ENCODE data around the gene SHD. TPM values are rescaled to one million over a fixed set of nuclear protein-coding genes. Genes with fewer than 3 reads are reported as not detected.
"Not testable (repeated sequence)": the region's sequence is repeated elsewhere in the genome, so short reads cannot be mapped to it uniquely, and the experiment has no call there.

The SHD gene
- total RNA-seq, 3 donors from 2014 or later = not detected

GRCh38 chr19:4326837-4327251 is 47.8 kb downstream of the SHD start:
- H3K36me3 ChIP-seq = no peaks in the 10 kb centered on the region
- TF ChIP-seq POLR2A (IDR thresholded peaks at IDR 0.05) = no peak
- TF ChIP-seq POLR2AphosphoS5 (IDR thresholded peaks at IDR 0.05) = no peak
- no peak for TF ChIP-seq CTCF (IDR thresholded peaks at IDR 0.05)
- peak overlapping the region in 2 of 3 donors; percentile 53 to 57 for H3K4me3 ChIP-seq
- no peaks in the 10 kb centered on the region for H3K4me1 ChIP-seq
- no peak overlapping the region for H3K27ac ChIP-seq
- H3K27me3 ChIP-seq = no peaks in the 10 kb centered on the region
- no peaks in the 10 kb centered on the region for H3K9me3 ChIP-seq
- DNase-seq (ENCODE audit: low spot score in 2 of 2) = no peak
- intact Hi-C loops (cut with DNase I; ENCODE audit: low total_unique reads) = no loop called here

GRCh38 chr19:4327252-4327876 is 48.3 kb downstream of the SHD start:
- Histone ChIP-seq H3K4me1 (no peaks in the 10 kb centered on the region), H3K36me3 (no peaks in the 10 kb centered on the region), H3K9me3 (no peaks in the 10 kb centered on the region), H3K27ac (peak overlapping the region; percentile 27 to 67), H3K27me3 (no peaks in the 10 kb centered on the region), H3K4me3 (peak overlapping the region in 2 of 3 donors; percentile 53 to 57)
- TF ChIP-seq POLR2AphosphoS5 (IDR thresholded peaks at IDR 0.05) (no peak), POLR2A (IDR thresholded peaks at IDR 0.05) (no peak), CTCF (IDR thresholded peaks at IDR 0.05) (no peak)
- DNase-seq (ENCODE audit: low spot score in 2 of 2) = peak; percentile 50 to 71
- intact Hi-C loops (cut with DNase I; ENCODE audit: low total_unique reads) = no loop called here

GRCh38 chr19:4327877-4328242 is 48.8 kb downstream of the SHD start:
- Histone ChIP-seq H3K9me3 (no peaks in the 10 kb centered on the region), H3K36me3 (no peaks in the 10 kb centered on the region), H3K4me1 (no peaks in the 10 kb centered on the region), H3K27me3 (no peaks in the 10 kb centered on the region), H3K4me3 (peak overlapping the region in 2 of 3 donors; percentile 53 to 57), H3K27ac (peak overlapping the region; percentile 27 to 67)
- no peak for TF ChIP-seq CTCF (IDR thresholded peaks at IDR 0.05)
- TF ChIP-seq POLR2AphosphoS5 (IDR thresholded peaks at IDR 0.05) = no peak
- TF ChIP-seq POLR2A (IDR thresholded peaks at IDR 0.05) = no peak
- intact Hi-C loops (cut with DNase I; ENCODE audit: low total_unique reads) = no loop called here
- DNase-seq (ENCODE audit: low spot score in 2 of 2) = peak in 1 of 2 donors; percentile 31

- intact Hi-C loops (cut with DNase I; ENCODE audit: low total_unique reads) = no loop called here
- peak overlapping the region; percentile 42 to 67 for H3K27ac ChIP-seq
- TF ChIP-seq POLR2A (IDR thresholded peaks at IDR 0.05) = peak; percentile 39
- TF ChIP-seq CTCF (IDR thresholded peaks at IDR 0.05) = no peak
- no peak for TF ChIP-seq POLR2AphosphoS5 (IDR thresholded peaks at IDR 0.05)
Observed at GRCh38 chr19:4328243-4328990, 49.4 kb downstream of the SHD start.

GRCh38 chr19:4328991-4329681 is 50.1 kb downstream of the SHD start:
- H3K4me3 ChIP-seq = peak overlapping the region; percentile 14 to 66 (median 53)
- H3K9me3 ChIP-seq; H3K4me1 ChIP-seq; H3K36me3 ChIP-seq; H3K27ac ChIP-seq; H3K27me3 ChIP-seq; DNase-seq (ENCODE audit: low spot score in 2 of 2); intact Hi-C loops (cut with DNase I; ENCODE audit: low total_unique reads): not testable (repeated sequence)

More at GRCh38 chr19:4328243-4328990, 49.4 kb downstream of the SHD start:
- Histone ChIP-seq H3K9me3 (no peaks in the 10 kb centered on the region), H3K4me3 (peak overlapping the region; percentile 14 to 66 (median 53)), H3K27me3 (no peaks in the 10 kb centered on the region), H3K36me3 (no peaks in the 10 kb centered on the region), H3K4me1 (no peaks in the 10 kb centered on the region)
- peak; percentile 88 to 91 for DNase-seq (ENCODE audit: low spot score in 2 of 2)
